GM18508 (cell line): ENCODE results near the gene MTHFS.

Experiments used
- ATAC-seq: cut with Tn5 transposase; IDR thresholded peaks from one replicate; pipeline ENCODE4 v1.9.1; 2021; ENCODE audit warnings: moderate number of reproducible peaks; ENCODE audit not compliant: insufficient read depth, unreplicated experiment

The MTHFS gene

DNA sequence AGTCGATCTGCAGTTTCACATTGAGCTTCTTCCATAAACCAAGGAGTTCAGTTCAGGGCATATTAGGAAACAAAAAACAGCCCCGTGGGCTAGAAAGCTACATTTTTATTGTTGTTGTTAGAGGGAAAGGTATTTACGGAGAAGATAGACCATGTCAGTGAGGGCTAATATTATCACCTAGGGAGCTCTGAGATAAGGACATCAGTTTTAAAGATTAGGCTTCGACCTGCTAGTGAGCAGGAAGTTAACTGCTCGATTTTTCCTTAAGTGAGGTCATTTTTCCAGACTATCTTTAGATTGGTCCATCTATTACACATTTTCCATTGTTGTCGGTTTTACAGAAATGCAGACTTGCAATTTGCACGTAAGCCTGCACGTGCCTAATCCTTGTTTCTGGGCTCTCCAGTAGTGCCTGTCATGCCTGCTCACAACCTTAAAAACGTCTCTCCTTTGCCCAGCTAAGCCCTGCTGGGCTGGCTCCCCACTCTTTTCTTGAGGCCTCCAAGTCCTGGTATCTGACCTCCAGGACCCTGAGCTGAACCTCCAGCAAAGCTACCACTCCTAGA, 72.6 kb downstream of the MTHFS start:
- no peak for ATAC-seq

DNA sequence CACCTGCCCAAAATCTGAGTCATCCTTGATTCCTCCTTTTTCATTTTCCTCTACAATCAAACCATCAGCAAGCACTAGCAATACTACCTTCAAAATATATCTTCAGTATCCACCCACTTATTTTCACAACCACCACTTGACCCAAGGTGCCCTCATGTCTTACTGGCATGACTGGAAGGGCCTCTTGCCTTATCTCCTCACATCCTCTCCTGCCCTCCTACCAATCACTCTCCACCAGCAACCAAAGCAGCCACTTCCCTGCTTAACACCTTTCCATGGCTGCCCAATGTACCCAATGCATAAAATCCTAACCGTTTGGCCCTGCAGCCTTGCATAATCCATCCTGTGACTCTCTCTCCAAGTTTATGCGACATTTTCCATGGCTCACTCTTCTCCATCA, 76.0 kb downstream of the MTHFS start:
- no peak for ATAC-seq

DNA sequence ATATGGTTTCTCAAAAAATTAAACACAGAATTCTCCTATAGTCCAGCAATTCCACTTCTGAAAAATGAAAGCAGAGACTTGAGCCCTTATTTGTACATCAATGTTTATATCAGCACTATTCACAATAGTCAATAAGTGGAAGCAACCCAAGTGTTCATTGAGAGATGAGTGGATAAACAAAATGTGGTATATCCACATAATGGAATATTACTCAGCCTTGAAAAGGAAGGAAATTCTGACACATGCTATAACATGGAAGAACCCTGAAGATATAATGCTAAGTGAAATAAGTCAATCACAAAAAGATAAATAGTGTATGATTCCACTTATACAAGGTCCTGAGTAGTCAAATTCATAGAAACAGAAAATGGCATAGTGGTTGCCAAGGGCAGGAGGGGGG, 76.6 kb downstream of the MTHFS start:
- no peak for ATAC-seq

DNA sequence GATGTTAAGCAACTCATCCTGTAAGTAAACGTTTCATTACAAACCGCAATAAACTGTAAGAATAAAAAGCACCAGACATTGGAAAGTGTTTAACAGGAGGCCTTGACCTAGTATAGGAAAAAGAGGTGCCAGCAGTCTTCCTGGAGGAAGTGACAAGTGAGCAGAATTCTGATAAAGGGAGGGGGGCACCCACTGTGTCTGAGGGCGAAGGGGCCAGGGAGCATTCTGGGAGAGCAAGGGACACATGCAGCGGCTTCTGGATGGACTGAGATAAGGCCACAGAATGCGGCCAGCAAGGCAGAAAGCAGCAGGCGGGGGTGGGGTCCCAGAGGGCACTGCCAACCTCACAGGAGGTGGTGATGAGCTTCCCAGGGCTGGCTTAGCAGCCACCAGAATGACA, 80.2 kb downstream of the MTHFS start:
- ATAC-seq: no peak

DNA sequence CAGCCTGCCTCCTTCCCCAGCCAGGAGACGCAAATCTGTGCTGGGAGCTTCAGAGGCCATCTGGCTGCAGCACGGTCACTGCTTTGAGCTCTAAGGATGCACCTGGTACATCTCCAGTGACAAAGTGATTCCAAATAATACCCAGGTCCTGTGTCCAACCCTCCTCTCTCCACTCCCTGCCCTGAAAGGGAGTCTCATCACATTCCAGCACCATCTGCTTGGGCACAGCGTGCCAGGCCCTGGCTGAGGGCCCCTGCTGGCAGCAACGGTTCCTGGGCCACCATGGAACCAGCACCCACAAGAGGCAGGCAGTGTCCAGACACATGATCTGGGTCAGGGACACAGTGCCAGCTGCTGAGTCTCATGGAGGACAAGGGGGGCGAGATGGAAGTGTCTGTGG, 81.3 kb downstream of the MTHFS start:
- ATAC-seq: no peak

DNA sequence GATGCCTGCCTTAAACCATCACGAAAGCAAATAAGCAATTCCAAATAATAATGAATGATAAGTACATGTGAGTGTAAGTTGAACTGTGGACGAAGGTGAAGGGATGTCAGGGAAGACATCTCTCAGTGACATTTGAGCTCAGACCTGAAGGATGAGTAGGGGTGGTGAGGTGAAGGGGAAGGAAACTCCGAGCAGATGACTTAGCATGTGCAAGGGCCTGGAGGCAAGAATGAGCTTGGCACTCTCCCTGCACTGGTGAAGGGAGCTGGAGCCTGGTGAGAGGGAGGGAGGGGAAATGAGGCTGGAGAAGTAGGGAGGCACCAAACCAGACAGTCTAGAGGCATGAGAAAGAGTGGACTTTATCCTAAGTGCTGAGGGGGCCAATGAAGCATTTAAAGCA, 84.3 kb downstream of the MTHFS start:
- ATAC-seq: no peak

DNA sequence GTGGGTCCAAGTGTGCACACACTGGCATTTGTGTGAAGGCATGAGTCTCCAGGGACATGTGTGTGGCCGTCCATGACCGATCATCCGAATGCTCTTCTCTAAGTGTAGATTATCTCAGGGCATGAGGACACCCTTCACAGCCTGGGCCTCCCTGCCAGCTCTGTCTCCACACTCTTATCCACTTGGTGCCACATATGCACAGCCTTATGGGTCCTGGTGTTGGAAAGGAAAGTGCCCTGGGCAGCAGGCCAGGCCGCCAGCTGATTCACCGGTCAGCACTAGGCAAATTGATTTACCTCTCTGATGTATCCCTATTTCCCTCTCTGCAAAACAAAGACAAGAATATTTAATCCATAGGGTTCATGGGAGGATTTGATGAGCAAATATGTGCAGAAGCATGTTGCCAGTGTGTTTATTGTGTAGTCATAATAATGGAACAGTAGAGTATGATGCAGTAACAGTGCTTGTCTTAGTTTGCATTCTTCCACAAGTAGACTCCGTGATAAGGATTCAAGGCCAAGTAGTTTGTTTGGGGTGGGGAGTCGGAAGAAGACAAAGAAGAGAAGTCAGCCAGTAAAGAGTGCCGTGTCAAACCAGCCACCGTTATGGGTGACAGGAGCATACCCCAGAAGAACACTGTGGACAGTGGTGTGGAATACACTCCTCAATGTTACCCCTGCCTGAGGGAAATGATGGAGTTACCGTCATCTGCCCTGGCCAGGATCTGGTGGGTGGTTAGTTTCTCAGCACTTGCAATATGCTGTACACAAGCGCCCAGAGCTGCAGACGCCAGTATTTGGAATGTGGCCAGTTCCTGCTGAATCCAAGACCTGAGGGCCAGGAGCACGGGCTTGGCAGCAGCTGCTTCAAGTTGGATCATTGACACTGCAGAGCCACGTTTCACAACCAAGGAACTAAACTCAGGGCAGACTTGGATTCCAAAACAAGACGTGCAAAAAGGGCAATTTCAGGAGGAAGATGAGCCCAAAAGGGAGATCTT, 85.1 kb downstream of the MTHFS start:
- no peak for ATAC-seq

DNA sequence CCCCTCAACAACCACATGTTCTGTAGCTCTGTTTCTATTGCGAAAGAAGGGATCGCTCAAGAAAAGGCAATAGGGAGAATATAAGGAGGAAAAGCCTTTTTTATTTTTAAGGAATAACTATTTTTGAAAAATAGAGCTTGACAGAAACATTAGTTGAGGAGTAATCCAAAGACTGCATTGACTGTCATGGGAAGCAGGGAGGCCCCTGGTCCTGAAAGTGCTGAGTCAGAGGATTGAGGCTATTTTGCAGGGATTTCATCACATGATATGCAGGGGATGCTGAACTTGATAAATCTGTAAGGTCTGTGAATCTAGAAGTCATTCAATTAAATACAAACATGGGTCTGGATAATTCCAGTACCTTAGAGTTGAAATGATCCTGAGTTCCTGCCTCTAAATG, 92.0 kb downstream of the MTHFS start:
- no peak for ATAC-seq

DNA sequence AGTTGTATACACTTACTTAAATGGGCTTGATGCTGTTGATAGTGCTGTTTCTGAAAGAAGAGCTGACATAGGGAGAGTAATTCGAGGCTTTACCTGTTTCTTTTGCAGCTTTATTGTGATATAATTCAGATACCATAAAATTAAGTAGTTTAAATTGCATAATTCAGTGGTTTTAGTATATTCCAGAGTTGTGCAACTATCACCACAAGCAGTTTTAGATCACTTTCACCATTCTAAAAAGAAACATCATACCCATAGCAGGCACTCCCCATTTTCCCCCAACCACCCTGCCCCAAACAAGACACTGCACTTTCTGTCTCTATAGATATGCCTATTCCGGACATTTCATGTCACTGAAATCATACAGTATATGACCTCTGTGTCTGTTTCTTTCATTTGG, 98.5 kb downstream of the MTHFS start:
- ATAC-seq: no peak
